HG03039 (cell line): ENCODE results near the gene HLCS.
"Not testable (repeated sequence)": the region's sequence is repeated elsewhere in the genome, so short reads cannot be mapped to it uniquely, and the experiment has no call there.

Experiments used
- ATAC-seq: cut with Tn5 transposase; IDR thresholded peaks from one replicate; pipeline ENCODE4 v1.9.1; 2021; ENCODE audit warnings: mild to moderate bottlenecking, moderate library complexity; ENCODE audit not compliant: unreplicated experiment

The HLCS gene

GRCh38 chr21:36816026-36816425 is 150.4 kb downstream of the HLCS start:
- ATAC-seq, result not testable (repeated sequence)

GRCh38 chr21:36815284-36815683 is 151.2 kb downstream of the HLCS start:
- no peak for ATAC-seq

GRCh38 chr21:36813052-36813451 is 153.4 kb downstream of the HLCS start:
- ATAC-seq, result no peak

GRCh38 chr21:36811762-36812161 is 154.7 kb downstream of the HLCS start:
- ATAC-seq, result no peak

GRCh38 chr21:36810443-36810842 is 156.0 kb downstream of the HLCS start:
- ATAC-seq, result no peak

- no peak for ATAC-seq
These were observed 159.0 kb downstream of the HLCS start for GRCh38 chr21:36807422-36807928.

GRCh38 chr21:36806103-36806502 is 160.4 kb downstream of the HLCS start:
- no peak for ATAC-seq

GRCh38 chr21:36804874-36805611 is 161.4 kb downstream of the HLCS start:
- ATAC-seq, result no peak

GRCh38 chr21:36803816-36804439 is 162.5 kb downstream of the HLCS start:
- ATAC-seq, result no peak

- ATAC-seq, result no peak
These were observed 163.3 kb downstream of the HLCS start for GRCh38 chr21:36803051-36803645.

GRCh38 chr21:36800734-36801133 is 165.7 kb downstream of the HLCS start:
- ATAC-seq, result no peak

- ATAC-seq, result no peak
These were observed 166.6 kb downstream of the HLCS start for GRCh38 chr21:36799869-36800268.

- ATAC-seq, result no peak
These were observed 168.0 kb downstream of the HLCS start for GRCh38 chr21:36798491-36798890.

- ATAC-seq, result no peak
These were observed 170.4 kb downstream of the HLCS start for GRCh38 chr21:36796070-36796469.

- no peak for ATAC-seq
These were observed 173.9 kb downstream of the HLCS start for GRCh38 chr21:36792505-36792967.

GRCh38 chr21:36791695-36792470 is 174.6 kb downstream of the HLCS start:
- no peak for ATAC-seq

- no peak for ATAC-seq
These were observed 175.3 kb downstream of the HLCS start for GRCh38 chr21:36791180-36791579.

GRCh38 chr21:36790616-36791015 is 175.9 kb downstream of the HLCS start:
- ATAC-seq, result no peak

GRCh38 chr21:36788120-36788638 is 178.3 kb downstream of the HLCS start:
- ATAC-seq, result no peak

- ATAC-seq, result no peak
These were observed 180.3 kb downstream of the HLCS start for GRCh38 chr21:36786186-36786585.

GRCh38 chr21:36785615-36786014 is 180.9 kb downstream of the HLCS start:
- no peak for ATAC-seq
